Breast epithelium (tissue), 3 donors: ENCODE data around the gene CFAP65.

Experiments used
- POLR2A ChIP-seq: fragments of 450-650 bp; IDR thresholded peaks from one replicate; pipeline ENCODE4 v1.6.1; 2016; ENCODE audit warnings: antibody characterized with exemption, mild to moderate bottlenecking, moderate library complexity
- POLR2AphosphoS5 ChIP-seq, 3 donors: sonication (generic); formaldehyde crosslinking; IDR thresholded peaks; one replicate each; pipeline ENCODE4 v1.6.1; 2017; ENCODE audit warnings: antibody characterized with exemption in 3 of 3
- TF ChIP-seq, protein P1 (sequence below), 3 donors: fragments of 450-650 bp; IDR thresholded peaks; one replicate each; pipeline ENCODE4 v1.5.1; 2016 to 2017; ENCODE audit warnings: antibody characterized with exemption in 3 of 3, mild to moderate bottlenecking in 3 of 3, moderate library complexity in 3 of 3

DNA sequence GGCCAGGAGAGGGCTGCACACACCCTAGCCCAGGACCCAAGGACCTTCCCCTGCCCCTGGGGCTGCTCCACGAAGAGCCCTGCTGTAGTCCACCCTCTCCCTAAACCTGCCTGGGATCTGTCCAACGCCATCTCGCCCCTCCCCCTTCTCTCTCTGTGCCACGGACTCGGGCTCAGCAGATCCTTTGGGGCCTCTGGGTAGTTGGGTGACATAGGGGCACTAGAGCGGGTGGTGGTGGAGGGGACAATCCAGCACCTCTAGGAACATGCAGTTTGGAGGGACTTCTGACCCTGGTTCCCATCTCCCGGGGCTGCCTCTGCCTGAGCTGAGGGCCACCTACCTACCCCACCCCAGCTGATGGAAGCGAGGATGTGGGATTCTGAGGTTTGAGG, 40.8 kb downstream of the CFAP65 start:
- TF ChIP-seq, protein P1, sequence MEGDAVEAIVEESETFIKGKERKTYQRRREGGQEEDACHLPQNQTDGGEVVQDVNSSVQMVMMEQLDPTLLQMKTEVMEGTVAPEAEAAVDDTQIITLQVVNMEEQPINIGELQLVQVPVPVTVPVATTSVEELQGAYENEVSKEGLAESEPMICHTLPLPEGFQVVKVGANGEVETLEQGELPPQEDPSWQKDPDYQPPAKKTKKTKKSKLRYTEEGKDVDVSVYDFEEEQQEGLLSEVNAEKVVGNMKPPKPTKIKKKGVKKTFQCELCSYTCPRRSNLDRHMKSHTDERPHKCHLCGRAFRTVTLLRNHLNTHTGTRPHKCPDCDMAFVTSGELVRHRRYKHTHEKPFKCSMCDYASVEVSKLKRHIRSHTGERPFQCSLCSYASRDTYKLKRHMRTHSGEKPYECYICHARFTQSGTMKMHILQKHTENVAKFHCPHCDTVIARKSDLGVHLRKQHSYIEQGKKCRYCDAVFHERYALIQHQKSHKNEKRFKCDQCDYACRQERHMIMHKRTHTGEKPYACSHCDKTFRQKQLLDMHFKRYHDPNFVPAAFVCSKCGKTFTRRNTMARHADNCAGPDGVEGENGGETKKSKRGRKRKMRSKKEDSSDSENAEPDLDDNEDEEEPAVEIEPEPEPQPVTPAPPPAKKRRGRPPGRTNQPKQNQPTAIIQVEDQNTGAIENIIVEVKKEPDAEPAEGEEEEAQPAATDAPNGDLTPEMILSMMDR (IDR thresholded peaks at IDR 0.05): no peak
- TF ChIP-seq POLR2AphosphoS5 (IDR thresholded peaks at IDR 0.05) (no peak), POLR2A (no peak)
